ENCODE measurements around the gene VSTM4. TPM values are rescaled to one million over a fixed set of nuclear protein-coding genes. Genes with fewer than 3 reads are reported as not detected.

VSTM4 gene
- total and polyA plus RNA-seq, 9 of the 15 experiments (the other 6 are each of a cell fraction or from before 2014, with no cell fraction given) = 1.0 to 7.9 (median 3.0) TPM

- TF ChIP-seq LARP7 (IDR thresholded peaks at IDR 0.05) (no peak), HDAC2 (IDR thresholded peaks at IDR 0.05) (no peak)
These were observed 23.7 kb downstream of the VSTM4 start (continued) for GRCh38 chr10:49091450-49092210.

GRCh38 chr10:49090696-49091380 lies 24.5 kb downstream of the VSTM4 start:
- no peaks in the 10 kb centered on the region for H3K36me3 ChIP-seq (ENCODE audit: control insufficient read depth, insufficient read depth, low read length)
- intact Hi-C loops (cut with micrococcal nuclease) = no loop called here
- no peak overlapping the region for H3K27ac ChIP-seq (ENCODE audit: extremely low read depth, low read depth, low read length)
- H3K4me1 ChIP-seq (replicated peaks in 1 of 2; ENCODE audit: control insufficient read depth in 2 of 2, insufficient read depth in 2 of 2, low read length in 2 of 2) = no peaks in the 10 kb centered on the region
- no peak overlapping the region for H3K9ac ChIP-seq (ENCODE audit: insufficient read depth in 1 of 2, low read depth in 2 of 2, low read length in 2 of 2)
- no TSS peak for BruUV-seq (replicated peaks)
- no peaks in the 10 kb centered on the region; the same call in 1 of the 2 replicates for H3K9me3 ChIP-seq (replicated peaks; ENCODE audit: control insufficient read depth, insufficient read depth, low read depth, low read length)
- 38% methylated on average over 6 of the region's 6 CpGs for WGBS (ENCODE audit: insufficient coverage, low coverage, missing lambda C conversion rate)
- H3K4me2 ChIP-seq (ENCODE audit: insufficient read depth, low read length) = no peak overlapping the region
- FAIRE-seq (no peak), DNase-seq (ENCODE audit: extremely low read depth in 1 of 4, low spot score in 3 of 4) (no peak), ATAC-seq (no peak; the same call in 2 of the 3 replicates)
- H3K27me3 ChIP-seq (ENCODE audit: control insufficient read depth in 2 of 2, insufficient read depth in 2 of 2, low read length in 2 of 2) = no peaks in the 10 kb centered on the region
- no peak overlapping the region for H3K4me3 ChIP-seq
- H3K79me2 ChIP-seq (ENCODE audit: control insufficient read depth, insufficient read depth, low read length) = no peaks in the 10 kb centered on the region
- no peaks in the 10 kb centered on the region; the same call in 1 of the 2 replicates for H4K20me1 ChIP-seq (replicated peaks; ENCODE audit: control insufficient read depth, insufficient read depth, low read length)
- ChIA-PET CTCF (ENCODE audit: low intra/inter-chr PET ratio) (no interaction called here), POLR2A (interaction anchor here (0.6 to 1.3 kb wide), 5 partner anchors 9 to 104 kb away, joined by 3 to 6 read pairs (median 5); no protein-coding TSS in a partner anchor)
- in situ Hi-C loops (cut with MboI) = no loop called here
- TF ChIP-seq CEBPB (tag; IDR thresholded peaks at IDR 0.05) = 0 out of 2 replicates have a peak, but pooled peaks have one; percentile 21
- no peak for TF ChIP-seq SIN3A (IDR thresholded peaks at IDR 0.05; ENCODE audit: borderline replicate concordance in 2 of 2, control insufficient read depth in 1 of 2, low read depth in 2 of 2, low read length in 2 of 2)
- TF ChIP-seq ZNF75A (CRISPR knock-in tag; IDR thresholded peaks at IDR 0.05) = no peak
- H2AFZ ChIP-seq (ENCODE audit: low read depth, low read length) = no peak overlapping the region
- H3K9me1 ChIP-seq (ENCODE audit: control insufficient read depth, insufficient read depth, low read length) = peaks cover 2% of the 10 kb centered on the region
